Stimulated activated CD4-positive, alpha-beta T cell treated with anti-CD3 and anti-CD28 coated beads, Interleukin-2, amount 100 ng/mL, for 48 hours (primary cell): ENCODE data around the gene FBXO42.
"Not testable (repeated sequence)": the region's sequence is repeated elsewhere in the genome, so short reads cannot be mapped to it uniquely, and the experiment has no call there.

ENCODE experiments used
- DNase-seq, 2 donors: peaks; one replicate each; pipeline ENCODE4 v3.0.0-alpha.2; 2020

FBXO42 gene

DNA sequence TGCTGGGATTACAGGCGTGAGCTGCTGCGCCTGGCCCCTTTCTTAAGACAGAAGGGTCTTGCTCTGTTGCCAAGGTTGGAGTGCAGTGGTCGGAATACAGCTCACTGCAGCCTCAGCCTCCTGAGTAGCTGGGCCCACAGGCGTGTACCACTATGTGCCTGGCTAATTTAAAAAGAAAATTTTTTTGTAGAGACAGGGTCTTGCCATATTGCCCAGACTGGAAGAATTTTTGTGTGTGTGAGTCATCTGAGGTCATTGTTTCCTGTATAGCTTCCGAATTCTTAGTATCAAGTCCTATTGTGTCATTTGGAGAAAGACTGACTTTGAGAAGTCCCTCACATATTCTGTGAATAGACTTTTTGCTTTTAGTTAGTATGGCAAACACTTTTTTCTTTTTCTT lies 19.4 kb upstream of the FBXO42 start:
- DNase-seq: no peak

- DNase-seq: no peak
Observed at GRCh38 chr1:16369821-16370220, 17.5 kb upstream of the FBXO42 start.

DNA sequence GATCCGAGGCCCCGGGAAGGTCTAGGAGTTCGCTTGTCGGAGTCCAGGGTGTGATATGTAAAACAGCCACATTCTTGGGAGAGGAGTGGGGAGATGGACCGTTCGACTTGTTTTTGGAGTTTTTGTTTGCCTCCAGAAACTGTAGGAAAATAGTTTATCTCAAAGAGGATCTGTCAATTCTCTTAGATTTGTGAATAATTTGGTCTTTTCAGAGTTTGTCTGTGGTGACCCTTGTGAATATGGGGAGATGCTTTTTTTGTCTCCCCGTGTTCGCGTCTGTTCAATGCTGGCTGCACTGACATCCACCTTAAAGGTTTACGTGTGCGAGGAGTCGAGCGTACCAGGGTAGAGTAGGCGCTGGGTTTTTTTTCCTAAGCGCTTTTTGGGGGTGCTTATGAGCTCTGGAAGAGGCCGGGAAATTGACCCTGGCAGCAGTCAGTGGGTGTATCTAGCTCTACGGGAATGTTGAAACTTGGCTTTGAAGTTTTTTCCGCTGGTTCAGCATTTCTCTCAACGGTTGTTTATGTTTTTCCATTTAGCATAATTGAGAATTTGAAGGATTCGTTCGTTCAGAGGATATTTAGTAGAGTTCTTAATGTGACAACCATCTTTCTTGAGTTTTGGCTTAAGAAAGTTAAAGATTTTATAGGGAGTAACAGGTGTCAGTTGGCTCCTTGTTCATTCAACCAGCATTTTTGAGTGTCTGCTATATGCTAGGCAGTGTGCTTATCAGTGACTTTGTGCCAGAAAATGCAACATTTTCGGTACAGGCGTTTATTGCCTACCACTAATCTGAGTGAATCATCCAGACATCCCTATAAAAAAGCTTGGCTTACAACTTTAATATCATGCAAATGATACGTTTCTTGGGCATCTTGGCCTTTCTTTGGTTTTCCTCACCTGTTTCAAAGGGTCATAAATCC lies 15.9 kb upstream of the FBXO42 start:
- DNase-seq: no peak

GRCh38 chr1:16367258-16367967 lies 15.1 kb upstream of the FBXO42 start:
- peak; percentile 77 to 79 for DNase-seq

- peak; percentile 87 to 90 for DNase-seq
Observed at GRCh38 chr1:16366722-16367257, 14.5 kb upstream of the FBXO42 start, which contains the start of gene SZRD1. Gene SZRD1, plus strand, starts transcription at chr1:16367242. Its CDS starts 16 bp downstream, at chr1:16367258.

- not testable (repeated sequence) for DNase-seq
Observed at GRCh38 chr1:16365146-16365498, 12.8 kb upstream of the FBXO42 start.

DNA sequence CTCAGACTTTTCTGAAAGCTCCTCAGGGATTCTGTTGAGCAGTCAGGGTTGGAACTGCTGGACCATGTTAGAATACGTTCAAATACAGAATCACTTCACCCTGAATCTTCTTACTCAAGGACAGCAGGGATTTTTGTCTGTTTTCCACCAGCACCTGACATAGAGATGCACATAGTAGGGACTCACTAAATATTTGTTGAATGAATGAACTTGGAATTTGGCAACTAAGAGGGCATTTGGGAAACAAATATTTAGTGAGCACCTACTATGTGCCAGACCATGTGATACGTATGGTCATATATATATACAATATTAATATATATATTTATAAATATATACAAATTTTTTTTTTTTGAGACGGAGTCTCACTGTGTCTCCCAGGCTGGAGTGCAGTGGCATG lies 4.6 kb upstream of the FBXO42 start:
- no peak for DNase-seq

- no peak for DNase-seq
Observed at GRCh38 chr1:16354619-16355018, 2.3 kb upstream of the FBXO42 start.

DNA sequence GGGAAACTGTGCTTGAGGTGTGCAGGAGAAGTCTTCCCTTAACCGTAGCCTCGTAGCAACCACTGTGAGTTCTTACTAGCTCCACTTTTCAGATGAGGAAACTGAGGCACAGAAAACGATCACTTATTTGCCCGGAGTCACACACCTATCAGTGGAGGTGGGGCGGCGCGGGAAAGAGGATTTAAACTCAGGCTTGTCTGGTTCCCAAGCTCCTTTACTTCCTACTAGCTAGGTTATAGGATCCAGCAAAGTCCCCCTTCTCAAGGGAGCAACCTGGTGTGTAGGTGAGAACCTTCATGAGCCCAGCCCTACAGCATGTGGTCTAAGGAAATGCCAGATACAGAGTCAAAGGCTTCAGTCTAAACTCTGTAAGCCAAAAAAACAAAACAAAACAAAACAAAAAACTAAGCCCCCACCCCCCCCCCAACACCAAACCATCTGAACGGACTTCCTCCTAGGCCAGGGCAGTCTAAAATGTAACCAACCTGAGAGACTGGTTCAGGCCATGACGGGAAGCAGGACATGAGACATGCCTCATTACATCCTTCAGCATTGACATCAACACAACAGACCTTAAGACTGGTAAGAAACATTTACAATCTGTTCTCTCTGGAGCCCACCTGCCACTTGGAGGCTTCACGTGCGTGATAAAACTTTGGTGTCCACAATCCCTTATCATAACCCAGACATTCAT lies 709 bp upstream of the FBXO42 start:
- DNase-seq: no peak

- no peak for DNase-seq
Observed at GRCh38 chr1:16351456-16351993, 755 bp downstream of the FBXO42 start.

DNA sequence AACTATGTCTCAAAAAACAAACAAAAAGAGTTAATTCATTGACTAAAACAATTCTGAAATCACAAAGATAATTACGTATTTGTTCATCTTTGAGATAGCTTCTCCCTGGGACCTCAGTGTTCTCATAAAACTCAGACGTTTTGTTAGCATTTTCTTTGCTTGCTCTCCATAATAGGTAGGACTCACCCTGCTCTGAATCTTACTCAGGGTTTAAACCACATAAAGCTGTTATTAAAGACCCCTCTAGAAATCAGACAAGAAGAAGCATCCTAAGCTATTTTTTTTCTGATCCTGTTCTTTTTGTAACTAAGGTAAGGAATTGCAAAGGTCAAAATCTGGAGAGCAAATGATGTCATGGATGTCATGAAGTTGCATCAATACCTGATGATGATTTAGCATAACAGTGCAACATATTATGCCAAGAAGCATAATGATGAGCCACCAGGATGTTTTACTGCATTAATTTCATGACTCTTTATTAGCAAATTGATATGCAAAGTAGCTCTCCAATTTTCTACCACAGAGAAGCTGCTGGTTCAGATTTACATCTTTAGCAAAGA lies 2.4 kb downstream of the FBXO42 start:
- no peak for DNase-seq

DNA sequence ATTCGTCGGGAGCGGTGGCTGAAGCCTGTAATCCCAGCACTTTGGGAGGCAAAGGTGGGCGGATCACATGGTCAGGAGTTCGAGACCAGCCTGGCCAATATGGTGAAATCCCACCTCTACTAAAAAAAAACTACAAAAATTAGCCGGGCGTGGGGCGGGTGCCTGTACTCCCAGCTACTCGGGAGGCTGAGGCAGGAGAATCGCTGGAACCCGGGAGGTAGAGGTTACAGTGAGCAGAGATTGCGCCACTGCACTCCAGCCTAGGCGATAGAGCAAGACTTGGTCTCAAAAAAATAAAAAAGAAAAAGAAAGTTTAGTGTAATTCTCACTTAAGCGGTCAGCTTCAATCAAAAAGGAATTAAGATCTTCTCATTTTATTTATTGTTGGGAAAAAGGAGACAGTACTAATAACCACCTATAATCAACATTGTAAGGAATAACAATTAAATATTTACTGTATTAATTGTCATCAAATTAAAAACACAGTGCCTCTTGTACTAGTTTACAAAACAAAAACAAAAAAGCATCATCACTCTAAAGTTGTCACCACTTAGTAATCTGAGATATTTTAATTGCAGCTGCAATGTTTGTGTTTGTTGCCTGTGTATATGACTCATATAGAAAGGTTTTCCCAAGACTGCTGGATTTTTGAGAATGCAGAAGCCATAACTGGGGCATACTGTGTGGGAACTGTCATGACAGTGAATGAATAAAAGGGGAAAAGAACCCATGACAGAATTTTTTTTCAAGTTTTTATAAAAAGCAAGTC lies 3.7 kb downstream of the FBXO42 start:
- no peak for DNase-seq

DNA sequence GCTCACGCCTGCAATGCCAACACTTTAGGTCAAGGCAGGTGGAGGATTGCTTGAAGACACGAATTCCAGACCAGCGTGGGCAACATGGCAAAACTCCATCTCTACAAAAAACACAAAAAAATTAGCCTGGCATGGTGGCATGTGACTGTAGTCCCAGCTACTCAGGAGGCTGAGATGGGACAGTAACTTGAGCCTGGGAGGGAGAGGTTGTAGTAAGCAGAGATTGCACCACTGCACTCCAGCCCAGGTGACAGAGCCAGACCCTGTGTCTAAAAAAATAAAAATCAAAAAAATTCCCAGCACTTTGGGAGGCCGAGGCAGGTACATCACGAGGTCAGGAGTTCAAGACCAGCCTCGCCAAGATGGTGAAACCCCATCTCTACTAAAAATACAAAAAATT lies 9.0 kb downstream of the FBXO42 start:
- DNase-seq: not testable (repeated sequence)

GRCh38 chr1:16342331-16343062 lies 9.8 kb downstream of the FBXO42 start:
- no peak for DNase-seq

DNA sequence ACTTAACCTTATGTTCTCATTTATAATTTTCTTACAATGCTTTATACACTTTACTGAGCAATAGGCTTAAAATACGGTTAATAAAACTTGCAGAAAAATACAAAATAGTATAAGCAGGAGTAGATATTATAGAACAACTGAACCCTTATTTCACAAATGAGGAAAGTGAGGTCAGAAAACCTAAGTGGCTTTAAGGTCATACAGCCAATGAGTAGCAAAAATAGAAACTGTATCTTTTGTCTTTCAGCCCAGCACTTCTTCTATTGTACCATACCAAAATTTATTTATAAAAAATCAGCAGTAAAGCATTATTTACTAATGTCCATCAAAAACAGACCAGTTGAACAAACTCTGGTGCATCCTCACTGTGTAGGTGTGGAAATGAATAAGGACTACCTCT lies 11.6 kb downstream of the FBXO42 start:
- DNase-seq: no peak

DNA sequence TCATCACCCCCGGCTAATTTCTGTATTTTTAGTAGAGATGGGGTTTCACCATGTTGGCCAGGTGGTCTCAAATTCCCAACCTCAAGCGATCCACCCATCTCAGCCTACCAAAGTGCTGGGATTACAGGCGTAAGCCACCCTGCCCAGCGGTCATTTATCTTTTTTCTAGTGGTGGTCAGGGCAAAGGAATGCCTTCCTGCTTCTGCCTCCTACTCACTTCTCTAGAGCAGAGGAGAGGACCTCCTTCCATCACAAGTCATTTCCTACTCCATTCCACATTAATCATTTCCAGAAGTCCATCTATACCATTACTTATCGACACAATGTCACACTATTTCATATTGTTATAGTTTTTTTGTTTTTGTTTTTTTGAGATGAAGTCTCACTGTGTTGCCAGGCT lies 13.3 kb downstream of the FBXO42 start:
- DNase-seq: no peak

DNA sequence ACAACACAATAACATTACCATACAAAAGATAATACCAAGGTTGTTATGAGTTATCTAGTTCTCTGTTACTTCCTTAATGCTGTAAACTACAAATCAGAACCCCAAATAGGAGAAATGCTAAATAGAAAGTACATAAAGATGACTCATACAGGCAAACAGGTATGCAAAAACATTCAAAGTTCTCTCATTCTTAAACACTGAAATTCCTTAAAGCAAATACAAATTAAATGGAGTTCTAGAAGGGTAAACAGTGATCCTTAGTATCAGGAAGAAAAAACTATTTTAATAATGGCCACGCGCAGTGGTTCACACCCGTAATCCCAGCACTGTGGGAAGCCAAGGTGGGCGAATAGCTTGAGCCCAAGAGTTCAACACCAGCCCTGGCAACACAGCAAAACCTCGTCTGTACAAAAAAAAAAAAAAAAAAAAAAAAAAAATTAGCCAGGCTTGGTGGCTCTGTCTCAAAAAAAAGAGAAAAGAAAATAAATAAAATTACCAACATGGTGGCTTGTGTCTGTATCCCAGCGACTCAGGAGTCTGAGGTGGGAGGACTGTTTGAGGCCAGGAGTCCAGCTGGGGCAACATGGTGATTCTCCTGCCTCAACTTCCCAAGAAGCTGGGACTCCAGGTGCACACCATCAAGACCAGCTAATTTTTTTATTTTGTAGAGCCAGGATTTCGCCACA lies 17.5 kb downstream of the FBXO42 start:
- DNase-seq: no peak

GRCh38 chr1:16326833-16327404 lies 25.4 kb downstream of the FBXO42 start:
- DNase-seq: no peak

GRCh38 chr1:16324456-16324890 lies 27.8 kb downstream of the FBXO42 start:
- DNase-seq: no peak
